Type B pancreatic cell (in vitro differentiated cells): ENCODE results near the gene RNF175. TPM values are rescaled to one million over a fixed set of nuclear protein-coding genes. Genes with fewer than 3 reads are reported as not detected.

ENCODE experiments used
- DNase-seq: peaks from one replicate; pipeline ENCODE4 v3.0.0; 2021; ENCODE audit warnings: mixed read lengths; ENCODE audit not compliant: unreplicated experiment; ENCODE audit errors: extremely low spot score
- H3K27ac Mint-ChIP-seq: 2 replicates; pipeline ENCODE4 v1.8.0; 2021; ENCODE audit warnings: mild to moderate bottlenecking, mixed read lengths
- H3K27me3 Mint-ChIP-seq: 2 replicates; pipeline ENCODE4 v1.8.0; 2021; ENCODE audit warnings: mixed read lengths
- H3K36me3 Mint-ChIP-seq: 2 replicates; pipeline ENCODE4 v1.8.0; 2021; ENCODE audit warnings: mixed read lengths
- H3K4me1 Mint-ChIP-seq: one replicate; pipeline ENCODE4 v1.8.0; 2021; ENCODE audit warnings: mixed read lengths; ENCODE audit not compliant: unreplicated experiment
- H3K4me3 Mint-ChIP-seq: 2 replicates; pipeline ENCODE4 v1.8.0; 2021; ENCODE audit warnings: mild to moderate bottlenecking, mixed read lengths
- H3K9me3 Mint-ChIP-seq: 2 replicates; pipeline ENCODE4 v1.8.0; 2021; ENCODE audit warnings: mixed read lengths
- total RNA-seq: library from RNA; stranded (reverse); gene quantifications from 2 replicates; pipeline ENCODE4 v1.2.1, GENCODE V29; 2021; ENCODE audit warnings: low replicate concordance
- TF ChIP-seq, protein P1 (sequence below): fragments of 200-600 bp; sonication (generic); conservative IDR thresholded peaks from 2 replicates; pipeline ENCODE4 v1.5.0; 2021; ENCODE audit warnings: antibody characterized with exemption, mild to moderate bottlenecking

RNF175 gene
- total RNA-seq, 1 donor from 2014 or later: 11.3 TPM

DNA sequence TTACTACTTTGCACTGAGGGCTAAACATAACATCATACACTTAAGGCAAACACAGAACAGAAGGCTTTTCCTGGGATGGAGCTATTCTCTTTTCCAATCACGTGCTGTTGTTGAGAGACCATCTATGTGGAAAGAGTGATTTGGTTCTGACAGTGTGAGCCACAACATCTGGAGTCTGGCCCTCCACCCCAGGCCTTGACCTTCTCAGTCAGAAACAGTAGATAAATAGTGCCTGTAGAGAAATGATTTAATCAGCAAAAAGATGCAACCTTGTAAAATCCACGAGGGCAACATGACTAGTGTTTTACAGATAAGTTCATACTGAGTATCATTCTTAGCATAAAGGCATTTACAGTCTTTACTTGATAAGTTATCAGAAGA lies 39.9 kb upstream of the RNF175 start:
- Mint-ChIP-seq H3K27me3 (peaks cover 49% of the 10 kb centered on the region), H3K9me3 (no peaks in the 10 kb centered on the region), H3K4me3 (no peak overlapping the region), H3K4me1 (peaks cover 16% of the 10 kb centered on the region), H3K36me3 (no peaks in the 10 kb centered on the region), H3K27ac (no peak overlapping the region)
- DNase-seq: no peak
- TF ChIP-seq, protein P1, sequence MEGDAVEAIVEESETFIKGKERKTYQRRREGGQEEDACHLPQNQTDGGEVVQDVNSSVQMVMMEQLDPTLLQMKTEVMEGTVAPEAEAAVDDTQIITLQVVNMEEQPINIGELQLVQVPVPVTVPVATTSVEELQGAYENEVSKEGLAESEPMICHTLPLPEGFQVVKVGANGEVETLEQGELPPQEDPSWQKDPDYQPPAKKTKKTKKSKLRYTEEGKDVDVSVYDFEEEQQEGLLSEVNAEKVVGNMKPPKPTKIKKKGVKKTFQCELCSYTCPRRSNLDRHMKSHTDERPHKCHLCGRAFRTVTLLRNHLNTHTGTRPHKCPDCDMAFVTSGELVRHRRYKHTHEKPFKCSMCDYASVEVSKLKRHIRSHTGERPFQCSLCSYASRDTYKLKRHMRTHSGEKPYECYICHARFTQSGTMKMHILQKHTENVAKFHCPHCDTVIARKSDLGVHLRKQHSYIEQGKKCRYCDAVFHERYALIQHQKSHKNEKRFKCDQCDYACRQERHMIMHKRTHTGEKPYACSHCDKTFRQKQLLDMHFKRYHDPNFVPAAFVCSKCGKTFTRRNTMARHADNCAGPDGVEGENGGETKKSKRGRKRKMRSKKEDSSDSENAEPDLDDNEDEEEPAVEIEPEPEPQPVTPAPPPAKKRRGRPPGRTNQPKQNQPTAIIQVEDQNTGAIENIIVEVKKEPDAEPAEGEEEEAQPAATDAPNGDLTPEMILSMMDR: no peak

- Mint-ChIP-seq H3K36me3 (no peaks in the 10 kb centered on the region), H3K27me3 (peaks cover 55% of the 10 kb centered on the region), H3K4me1 (peaks cover 12% of the 10 kb centered on the region), H3K4me3 (no peak overlapping the region), H3K9me3 (no peaks in the 10 kb centered on the region), H3K27ac (no peak overlapping the region)
- no peak for DNase-seq
- TF ChIP-seq, protein P1: no peak
These were observed 39.3 kb upstream of the RNF175 start for GRCh38 chr4:153798901-153799693.

GRCh38 chr4:153798420-153798819 lies 38.6 kb upstream of the RNF175 start:
- H3K36me3 Mint-ChIP-seq: no peaks in the 10 kb centered on the region
- TF ChIP-seq, protein P1: no peak
- H3K27ac Mint-ChIP-seq: no peak overlapping the region
- H3K27me3 Mint-ChIP-seq: peaks cover 62% of the 10 kb centered on the region
- H3K9me3 Mint-ChIP-seq: no peaks in the 10 kb centered on the region
- peaks cover 18% of the 10 kb centered on the region for H3K4me1 Mint-ChIP-seq
- DNase-seq: no peak
- no peak overlapping the region for H3K4me3 Mint-ChIP-seq

GRCh38 chr4:153794006-153794405 lies 34.2 kb upstream of the RNF175 start:
- Mint-ChIP-seq H3K27me3 (peaks cover 88% of the 10 kb centered on the region), H3K36me3 (no peaks in the 10 kb centered on the region), H3K4me3 (peak overlapping the region; percentile 64), H3K9me3 (no peaks in the 10 kb centered on the region), H3K4me1 (peaks cover 42% of the 10 kb centered on the region), H3K27ac (no peak overlapping the region)
- TF ChIP-seq, protein P1: no peak
- DNase-seq: no peak

DNA sequence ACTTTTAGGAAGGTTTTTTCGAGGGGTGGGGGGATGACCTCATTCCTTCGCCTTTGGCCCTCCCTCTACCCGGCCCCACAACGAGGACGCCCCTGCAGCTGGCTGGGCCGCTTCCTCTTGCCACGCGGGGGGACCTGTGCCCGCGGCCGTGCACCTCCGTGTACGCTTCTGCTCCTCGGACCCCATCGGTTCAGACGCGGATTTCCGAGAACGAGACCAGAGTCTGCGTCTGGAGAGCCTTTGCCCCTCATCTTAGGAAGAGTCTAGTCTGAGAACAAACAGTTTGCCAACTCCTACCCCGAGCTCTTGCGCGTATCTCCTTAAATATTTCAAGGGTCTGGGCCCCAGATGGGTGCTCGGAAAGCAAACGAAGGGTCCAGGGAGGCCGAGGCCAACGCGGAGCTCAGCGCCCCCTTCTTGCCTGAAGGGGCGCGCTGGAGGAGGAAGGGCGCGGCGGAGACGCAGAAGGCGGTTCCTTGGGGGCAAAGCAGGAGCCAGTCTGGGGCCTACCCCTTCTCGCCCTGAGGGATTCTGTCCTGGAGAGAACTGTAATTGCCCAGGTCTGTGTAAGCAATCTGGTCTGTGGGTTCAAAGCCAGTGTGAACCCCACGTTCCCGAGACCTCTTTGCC lies 32.9 kb upstream of the RNF175 start:
- Mint-ChIP-seq H3K27ac (no peak overlapping the region), H3K36me3 (no peaks in the 10 kb centered on the region)

More for the DNA sequence above, 32.9 kb upstream of the RNF175 start:
- peaks cover 42% of the 10 kb centered on the region for H3K4me1 Mint-ChIP-seq
- peak overlapping the region; percentile 84 for H3K4me3 Mint-ChIP-seq
- peaks cover 88% of the 10 kb centered on the region for H3K27me3 Mint-ChIP-seq
- DNase-seq: no peak
- TF ChIP-seq, protein P1: peak; percentile 57
- no peaks in the 10 kb centered on the region for H3K9me3 Mint-ChIP-seq
